ENCODE measurements around the gene KCNAB1. TPM values are rescaled to one million over a fixed set of nuclear protein-coding genes. Genes with fewer than 3 reads are reported as not detected.
A peak's percentile ranks its signal among the peaks of the same experiment; 100 is the strongest.

Gene KCNAB1
- total and polyA plus RNA-seq, 2 of the 8 experiments (the other 6 are each of a cell fraction or from before 2014, with no cell fraction given), result 0.51 to 2.3 TPM

DNA sequence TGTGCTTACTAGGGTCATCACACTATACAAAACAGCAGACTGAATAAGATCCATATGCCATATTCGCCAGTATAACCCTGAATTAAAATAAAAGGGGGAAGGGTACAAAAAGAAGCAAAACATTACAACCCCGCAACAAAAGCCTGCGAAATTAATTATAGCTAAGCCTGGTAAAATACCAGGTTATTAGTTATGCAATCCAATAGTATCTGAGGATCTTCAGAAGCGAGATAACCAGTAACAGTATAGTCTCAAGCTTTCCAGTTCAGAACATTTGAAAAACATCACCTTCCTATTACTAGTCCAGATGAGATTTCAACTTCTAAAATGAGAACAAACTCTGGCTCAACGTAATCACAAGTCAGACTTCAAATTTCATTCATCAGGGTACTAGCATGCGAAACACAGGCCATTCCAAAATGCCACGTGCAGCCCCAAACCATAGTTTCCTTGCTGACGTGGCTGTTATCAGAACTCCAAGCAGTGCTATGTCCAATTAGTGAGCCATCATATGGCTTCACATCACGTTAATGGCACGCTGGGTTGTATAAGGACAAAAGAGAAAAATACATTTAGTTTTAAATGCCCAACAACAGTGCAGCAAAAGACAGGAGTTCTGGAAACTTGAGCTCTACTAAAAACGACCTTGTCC is 433.5 kb downstream of the KCNAB1 start (continued):
- TF ChIP-seq, protein P1, sequence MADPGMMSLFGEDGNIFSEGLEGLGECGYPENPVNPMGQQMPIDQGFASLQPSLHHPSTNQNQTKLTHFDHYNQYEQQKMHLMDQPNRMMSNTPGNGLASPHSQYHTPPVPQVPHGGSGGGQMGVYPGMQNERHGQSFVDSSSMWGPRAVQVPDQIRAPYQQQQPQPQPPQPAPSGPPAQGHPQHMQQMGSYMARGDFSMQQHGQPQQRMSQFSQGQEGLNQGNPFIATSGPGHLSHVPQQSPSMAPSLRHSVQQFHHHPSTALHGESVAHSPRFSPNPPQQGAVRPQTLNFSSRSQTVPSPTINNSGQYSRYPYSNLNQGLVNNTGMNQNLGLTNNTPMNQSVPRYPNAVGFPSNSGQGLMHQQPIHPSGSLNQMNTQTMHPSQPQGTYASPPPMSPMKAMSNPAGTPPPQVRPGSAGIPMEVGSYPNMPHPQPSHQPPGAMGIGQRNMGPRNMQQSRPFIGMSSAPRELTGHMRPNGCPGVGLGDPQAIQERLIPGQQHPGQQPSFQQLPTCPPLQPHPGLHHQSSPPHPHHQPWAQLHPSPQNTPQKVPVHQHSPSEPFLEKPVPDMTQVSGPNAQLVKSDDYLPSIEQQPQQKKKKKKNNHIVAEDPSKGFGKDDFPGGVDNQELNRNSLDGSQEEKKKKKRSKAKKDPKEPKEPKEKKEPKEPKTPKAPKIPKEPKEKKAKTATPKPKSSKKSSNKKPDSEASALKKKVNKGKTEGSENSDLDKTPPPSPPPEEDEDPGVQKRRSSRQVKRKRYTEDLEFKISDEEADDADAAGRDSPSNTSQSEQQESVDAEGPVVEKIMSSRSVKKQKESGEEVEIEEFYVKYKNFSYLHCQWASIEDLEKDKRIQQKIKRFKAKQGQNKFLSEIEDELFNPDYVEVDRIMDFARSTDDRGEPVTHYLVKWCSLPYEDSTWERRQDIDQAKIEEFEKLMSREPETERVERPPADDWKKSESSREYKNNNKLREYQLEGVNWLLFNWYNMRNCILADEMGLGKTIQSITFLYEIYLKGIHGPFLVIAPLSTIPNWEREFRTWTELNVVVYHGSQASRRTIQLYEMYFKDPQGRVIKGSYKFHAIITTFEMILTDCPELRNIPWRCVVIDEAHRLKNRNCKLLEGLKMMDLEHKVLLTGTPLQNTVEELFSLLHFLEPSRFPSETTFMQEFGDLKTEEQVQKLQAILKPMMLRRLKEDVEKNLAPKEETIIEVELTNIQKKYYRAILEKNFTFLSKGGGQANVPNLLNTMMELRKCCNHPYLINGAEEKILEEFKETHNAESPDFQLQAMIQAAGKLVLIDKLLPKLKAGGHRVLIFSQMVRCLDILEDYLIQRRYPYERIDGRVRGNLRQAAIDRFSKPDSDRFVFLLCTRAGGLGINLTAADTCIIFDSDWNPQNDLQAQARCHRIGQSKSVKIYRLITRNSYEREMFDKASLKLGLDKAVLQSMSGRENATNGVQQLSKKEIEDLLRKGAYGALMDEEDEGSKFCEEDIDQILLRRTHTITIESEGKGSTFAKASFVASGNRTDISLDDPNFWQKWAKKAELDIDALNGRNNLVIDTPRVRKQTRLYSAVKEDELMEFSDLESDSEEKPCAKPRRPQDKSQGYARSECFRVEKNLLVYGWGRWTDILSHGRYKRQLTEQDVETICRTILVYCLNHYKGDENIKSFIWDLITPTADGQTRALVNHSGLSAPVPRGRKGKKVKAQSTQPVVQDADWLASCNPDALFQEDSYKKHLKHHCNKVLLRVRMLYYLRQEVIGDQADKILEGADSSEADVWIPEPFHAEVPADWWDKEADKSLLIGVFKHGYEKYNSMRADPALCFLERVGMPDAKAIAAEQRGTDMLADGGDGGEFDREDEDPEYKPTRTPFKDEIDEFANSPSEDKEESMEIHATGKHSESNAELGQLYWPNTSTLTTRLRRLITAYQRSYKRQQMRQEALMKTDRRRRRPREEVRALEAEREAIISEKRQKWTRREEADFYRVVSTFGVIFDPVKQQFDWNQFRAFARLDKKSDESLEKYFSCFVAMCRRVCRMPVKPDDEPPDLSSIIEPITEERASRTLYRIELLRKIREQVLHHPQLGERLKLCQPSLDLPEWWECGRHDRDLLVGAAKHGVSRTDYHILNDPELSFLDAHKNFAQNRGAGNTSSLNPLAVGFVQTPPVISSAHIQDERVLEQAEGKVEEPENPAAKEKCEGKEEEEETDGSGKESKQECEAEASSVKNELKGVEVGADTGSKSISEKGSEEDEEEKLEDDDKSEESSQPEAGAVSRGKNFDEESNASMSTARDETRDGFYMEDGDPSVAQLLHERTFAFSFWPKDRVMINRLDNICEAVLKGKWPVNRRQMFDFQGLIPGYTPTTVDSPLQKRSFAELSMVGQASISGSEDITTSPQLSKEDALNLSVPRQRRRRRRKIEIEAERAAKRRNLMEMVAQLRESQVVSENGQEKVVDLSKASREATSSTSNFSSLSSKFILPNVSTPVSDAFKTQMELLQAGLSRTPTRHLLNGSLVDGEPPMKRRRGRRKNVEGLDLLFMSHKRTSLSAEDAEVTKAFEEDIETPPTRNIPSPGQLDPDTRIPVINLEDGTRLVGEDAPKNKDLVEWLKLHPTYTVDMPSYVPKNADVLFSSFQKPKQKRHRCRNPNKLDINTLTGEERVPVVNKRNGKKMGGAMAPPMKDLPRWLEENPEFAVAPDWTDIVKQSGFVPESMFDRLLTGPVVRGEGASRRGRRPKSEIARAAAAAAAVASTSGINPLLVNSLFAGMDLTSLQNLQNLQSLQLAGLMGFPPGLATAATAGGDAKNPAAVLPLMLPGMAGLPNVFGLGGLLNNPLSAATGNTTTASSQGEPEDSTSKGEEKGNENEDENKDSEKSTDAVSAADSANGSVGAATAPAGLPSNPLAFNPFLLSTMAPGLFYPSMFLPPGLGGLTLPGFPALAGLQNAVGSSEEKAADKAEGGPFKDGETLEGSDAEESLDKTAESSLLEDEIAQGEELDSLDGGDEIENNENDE (IDR thresholded peaks at IDR 0.05; ENCODE audit: insufficient replicate concordance, low read length), result no peak
- TF ChIP-seq EZH2 (IDR thresholded peaks at IDR 0.05; ENCODE audit: low read depth, low read length, severe bottlenecking) (no peak), SP2 (IDR thresholded peaks at IDR 0.05; ENCODE audit: low read length) (no peak), POLR2AphosphoS5 (IDR thresholded peaks at IDR 0.05; ENCODE audit: low read depth, low read length) (0 out of 2 replicates have a peak, but pooled peaks have one; percentile 27), NANOG (IDR thresholded peaks at IDR 0.05; ENCODE audit: insufficient read depth, low read depth, low read length, poor library complexity, severe bottlenecking) (no peak), FOSL1 (IDR thresholded peaks at IDR 0.05; ENCODE audit: insufficient read depth, low read depth, low read length) (no peak), KDM1A (IDR thresholded peaks at IDR 0.05; ENCODE audit: borderline replicate concordance, low read length) (no peak), KDM4A (IDR thresholded peaks at IDR 0.05; ENCODE audit: low read depth, low read length, severe bottlenecking) (no peak), GTF2F1 (IDR thresholded peaks at IDR 0.05; ENCODE audit: borderline replicate concordance, low read depth, low read length) (no peak)
- TF ChIP-seq, protein P2, sequence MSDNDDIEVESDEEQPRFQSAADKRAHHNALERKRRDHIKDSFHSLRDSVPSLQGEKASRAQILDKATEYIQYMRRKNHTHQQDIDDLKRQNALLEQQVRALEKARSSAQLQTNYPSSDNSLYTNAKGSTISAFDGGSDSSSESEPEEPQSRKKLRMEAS (IDR thresholded peaks at IDR 0.05), result peak; percentile 65

Measured in H1 (cell line).